H54 (cell line): ENCODE measurements around the gene KDM4D.
"Not testable (repeated sequence)": the region's sequence is repeated elsewhere in the genome, so short reads cannot be mapped to it uniquely, and the experiment has no call there.

Source experiments
- DNase-seq: peaks from one replicate; pipeline ENCODE4 v3.0.0; 2011; ENCODE audit warnings: low spot score, mixed read lengths; ENCODE audit not compliant: insufficient read length
- FAIRE-seq: peaks from 3 replicates; lab custom pipeline; 2011; peaks lifted over from hg19 to GRCh38; lab: Jason Lieb, UNC
- POLR2A ChIP-seq: IDR thresholded peaks from 2 replicates; pipeline ENCODE4 v1.6.1; 2011; ENCODE audit warnings: low read depth, mild to moderate bottlenecking, low read length

Gene KDM4D

DNA sequence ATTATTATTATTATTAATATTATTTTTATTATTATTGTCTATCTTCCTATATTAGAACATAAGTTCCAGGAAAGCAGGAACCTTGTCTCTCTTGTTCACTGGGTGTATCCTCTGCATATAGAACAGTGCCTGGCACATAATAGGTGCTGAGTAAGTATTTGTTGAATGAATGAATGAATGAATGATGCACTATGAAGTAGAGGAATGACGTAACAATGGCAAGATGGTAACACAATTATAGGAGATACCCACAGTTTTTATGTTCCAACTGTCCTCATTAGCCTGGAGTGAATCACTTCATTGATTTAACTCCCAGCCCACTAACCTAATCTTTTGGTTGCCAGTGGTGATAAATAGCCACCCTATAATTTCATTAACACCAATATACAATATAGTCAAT is 2.1 kb downstream of the KDM4D start:
- DNase-seq (no peak), FAIRE-seq (no peak)
- TF ChIP-seq POLR2A: no peak

DNA sequence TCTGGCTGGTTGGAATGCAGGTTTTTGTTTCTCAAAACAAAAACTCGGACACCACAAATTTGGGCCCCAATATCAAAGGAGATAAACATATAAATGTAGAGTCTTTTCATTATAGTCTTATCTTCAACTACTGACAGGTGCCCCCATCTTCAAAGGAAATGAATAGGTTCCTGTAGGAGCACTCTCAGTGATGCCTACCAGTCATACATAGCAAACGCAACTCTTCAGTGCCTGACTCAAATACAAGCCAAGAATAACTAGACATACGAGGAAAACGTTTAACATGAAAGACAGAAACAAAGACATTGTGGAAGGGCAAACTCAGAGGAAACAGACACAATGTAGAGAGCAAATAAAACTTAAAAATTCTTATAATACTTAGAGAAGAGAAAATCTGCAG is 13.9 kb downstream of the KDM4D start:
- FAIRE-seq: no peak
- no peak for DNase-seq
- no peak for TF ChIP-seq POLR2A

DNA sequence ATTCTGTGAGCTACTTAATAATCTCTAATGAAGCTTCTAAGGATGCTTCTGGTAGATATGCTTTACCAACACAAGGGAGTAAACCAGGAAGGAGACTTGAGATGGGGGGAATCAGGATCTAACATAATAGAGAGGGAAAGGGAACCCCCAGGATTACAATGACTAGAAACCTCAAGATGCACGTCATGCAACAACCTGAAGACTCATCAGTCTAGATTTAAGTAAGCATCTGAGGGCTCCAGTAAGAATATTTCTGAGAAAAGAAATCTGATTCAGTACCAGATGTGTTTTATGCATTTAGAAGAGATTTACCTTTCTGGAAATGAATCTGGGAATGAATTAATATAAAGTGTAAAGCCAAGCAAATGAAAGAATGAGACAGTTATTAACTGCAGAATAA is 15.2 kb downstream of the KDM4D start:
- FAIRE-seq: no peak
- no peak for TF ChIP-seq POLR2A
- DNase-seq: no peak

GRCh38 chr11:94993400-94993943 is 20.0 kb downstream of the KDM4D start:
- DNase-seq (no peak), FAIRE-seq (no peak)
- TF ChIP-seq POLR2A: no peak

GRCh38 chr11:94997437-94997836 is 23.9 kb downstream of the KDM4D start:
- TF ChIP-seq POLR2A: no peak
- no peak for FAIRE-seq
- DNase-seq: no peak

- FAIRE-seq: no peak
- no peak for TF ChIP-seq POLR2A
Measured at GRCh38 chr11:94998285-94998684, 24.8 kb downstream of the KDM4D start.

DNA sequence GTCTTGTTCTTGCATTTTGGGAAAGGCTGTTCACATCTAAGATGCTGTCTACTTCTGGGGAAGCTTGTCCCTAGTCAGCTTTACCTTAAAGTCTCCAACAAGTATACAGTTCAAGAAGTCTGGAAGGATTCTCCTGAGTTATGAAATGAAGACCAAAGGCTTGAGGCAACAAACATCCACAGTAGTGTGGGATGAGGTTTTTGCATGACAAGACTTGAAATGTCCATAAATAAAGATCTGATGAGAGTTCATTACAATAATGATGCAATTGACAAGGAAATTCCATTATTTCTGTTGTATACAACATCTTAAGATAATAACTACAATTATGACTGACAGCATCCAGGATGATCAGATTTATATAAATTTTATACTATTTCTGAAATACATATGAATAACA is 30.2 kb downstream of the KDM4D start:
- no peak for DNase-seq
- FAIRE-seq: no peak
- TF ChIP-seq POLR2A: no peak

More at GRCh38 chr11:94998285-94998684, 24.8 kb downstream of the KDM4D start:
- no peak for DNase-seq

GRCh38 chr11:95005642-95006041 is 32.1 kb downstream of the KDM4D start:
- FAIRE-seq (no peak), DNase-seq (no peak)
- no peak for TF ChIP-seq POLR2A

- no peak for TF ChIP-seq POLR2A
- no peak for DNase-seq
- FAIRE-seq: no peak
Measured at GRCh38 chr11:95011376-95011775, 37.9 kb downstream of the KDM4D start.

DNA sequence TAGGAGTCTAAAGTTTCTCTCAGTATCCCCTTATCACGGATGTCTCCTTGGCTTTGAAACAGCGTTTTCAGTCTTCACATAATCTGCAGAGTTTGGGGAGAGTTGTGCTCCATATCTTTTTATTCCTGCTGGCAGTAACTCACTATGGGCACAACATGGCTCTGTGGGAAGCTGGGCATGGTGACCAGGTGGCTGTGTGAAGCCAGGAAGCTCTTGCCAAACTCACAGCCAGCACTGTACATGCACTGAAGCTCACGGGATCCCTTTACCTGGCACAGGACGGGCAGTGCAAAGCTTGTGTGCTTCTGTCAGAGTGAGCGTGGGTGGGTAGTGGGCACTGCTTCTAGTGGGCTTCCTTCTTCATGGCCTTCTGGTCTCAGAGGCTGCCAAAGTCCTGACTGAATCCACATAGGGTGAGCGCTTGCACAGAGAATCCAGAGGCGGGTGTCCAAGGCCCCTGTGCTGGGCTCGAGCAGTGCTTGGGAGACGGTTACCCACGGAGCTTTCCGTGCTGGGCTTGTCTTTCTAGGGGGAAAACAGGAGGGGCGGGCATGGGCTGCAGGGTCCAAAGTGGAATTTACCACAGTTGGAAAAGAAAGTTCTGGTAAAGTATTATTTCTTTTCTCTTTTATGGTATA is 40.8 kb downstream of the KDM4D start:
- FAIRE-seq (no peak), DNase-seq (no peak)
- no peak for TF ChIP-seq POLR2A

DNA sequence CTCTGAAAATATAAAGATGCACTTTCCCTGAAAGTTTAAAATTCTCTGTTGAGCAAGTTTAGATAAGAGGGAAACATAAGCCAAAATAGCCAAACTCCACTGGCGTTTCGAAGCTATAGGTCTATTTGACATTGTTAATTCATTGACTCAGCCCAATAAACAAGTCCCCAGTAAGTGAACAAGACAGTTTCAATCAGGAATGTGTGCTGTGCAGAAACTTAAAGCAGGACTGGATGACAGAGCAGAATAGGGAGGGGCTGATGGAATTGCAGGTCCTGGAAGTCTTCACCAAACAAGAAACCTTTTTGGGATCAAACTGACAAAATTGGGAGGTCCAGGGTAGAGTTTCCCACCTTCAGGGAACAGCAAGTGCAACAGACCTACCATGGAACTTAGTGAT is 42.6 kb downstream of the KDM4D start:
- DNase-seq (no peak), FAIRE-seq (no peak)
- TF ChIP-seq POLR2A: no peak

DNA sequence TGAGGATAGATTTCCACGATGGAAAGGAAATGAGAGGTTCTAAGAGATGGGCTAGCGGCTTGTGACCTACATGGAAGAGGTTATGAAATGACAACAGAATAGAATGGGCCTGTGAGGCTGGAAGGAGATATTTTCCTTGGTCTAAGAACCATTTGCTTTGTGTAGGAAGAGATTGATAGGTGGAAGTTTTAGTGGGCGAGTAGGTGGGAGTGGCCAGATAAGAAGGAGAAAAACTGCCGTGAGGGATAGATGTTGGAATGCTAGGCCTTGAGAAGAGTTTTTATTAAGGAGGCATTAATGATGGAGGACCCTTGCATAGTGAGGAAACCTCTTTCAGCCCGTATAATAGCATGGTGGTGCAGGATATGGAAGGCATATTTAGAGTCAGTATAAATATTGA is 48.0 kb downstream of the KDM4D start:
- DNase-seq, FAIRE-seq: not testable (repeated sequence)

DNA sequence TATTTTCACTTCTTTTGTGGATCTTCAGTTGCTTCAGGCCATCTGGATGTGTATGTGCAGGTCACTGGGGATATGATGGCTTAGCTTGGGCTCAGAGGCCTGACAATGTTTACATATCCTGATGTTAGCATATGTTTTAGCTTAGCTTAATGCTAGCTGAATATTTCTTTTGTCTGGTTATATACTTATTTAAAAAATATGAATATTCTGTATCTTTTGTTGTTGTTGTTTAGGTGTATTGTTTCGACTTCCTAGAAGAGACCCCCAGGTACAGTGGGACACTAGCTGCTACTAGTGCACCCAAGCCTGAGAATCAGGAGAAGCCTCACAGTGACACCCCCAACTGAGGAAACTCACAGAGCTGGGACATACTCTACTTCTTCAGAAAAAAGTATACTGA is 51.4 kb downstream of the KDM4D start, which contains the start of gene KDM4E:
Gene KDM4E, plus strand, starts transcription at position 301 of the 400 bp plus-strand sequence. CDS start 300 bp downstream, outside the sequence.
- DNase-seq (no peak), FAIRE-seq (no peak)

GRCh38 chr11:95025594-95025993 is 52.1 kb downstream of the KDM4D start:
- not testable (repeated sequence) for DNase-seq, FAIRE-seq

More for the DNA sequence above, 51.4 kb downstream of the KDM4D start, which contains the start of gene KDM4E:
- TF ChIP-seq POLR2A: no peak

- no peak for FAIRE-seq
- no peak for DNase-seq
- no peak for TF ChIP-seq POLR2A
Measured at GRCh38 chr11:95028357-95028756, 54.8 kb downstream of the KDM4D start.

GRCh38 chr11:95033051-95033450 is 59.5 kb downstream of the KDM4D start:
- DNase-seq (no peak), FAIRE-seq (no peak)
- TF ChIP-seq POLR2A: no peak
